ENCODE results near the gene C5orf15.
"Not testable (repeated sequence)": the region's sequence is repeated elsewhere in the genome, so short reads cannot be mapped to it uniquely, and the experiment has no call there.

Gene C5orf15

DNA sequence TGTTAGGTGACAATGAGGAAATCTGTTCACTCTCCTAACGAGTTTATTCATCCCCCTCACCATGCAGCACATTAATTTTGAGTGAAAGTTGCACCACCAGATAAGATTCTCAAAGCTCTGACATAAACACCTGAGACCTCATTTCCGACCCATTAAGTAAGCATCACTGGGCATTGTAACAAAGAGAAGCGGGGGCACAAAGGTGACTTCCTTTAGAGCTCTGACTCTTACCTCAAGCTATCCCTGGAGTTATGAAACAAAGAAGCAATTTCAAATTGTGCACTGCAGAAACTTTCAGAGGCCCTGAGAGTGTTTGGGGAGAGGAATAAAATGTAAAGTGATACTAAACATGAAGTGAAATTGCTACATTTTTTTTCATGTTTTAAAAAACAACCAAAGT lies 29.5 kb downstream of the C5orf15 start:
- in situ Hi-C loops (cut with MboI; ENCODE audit: low sequenced_read_pairs): no loop called here

DNA sequence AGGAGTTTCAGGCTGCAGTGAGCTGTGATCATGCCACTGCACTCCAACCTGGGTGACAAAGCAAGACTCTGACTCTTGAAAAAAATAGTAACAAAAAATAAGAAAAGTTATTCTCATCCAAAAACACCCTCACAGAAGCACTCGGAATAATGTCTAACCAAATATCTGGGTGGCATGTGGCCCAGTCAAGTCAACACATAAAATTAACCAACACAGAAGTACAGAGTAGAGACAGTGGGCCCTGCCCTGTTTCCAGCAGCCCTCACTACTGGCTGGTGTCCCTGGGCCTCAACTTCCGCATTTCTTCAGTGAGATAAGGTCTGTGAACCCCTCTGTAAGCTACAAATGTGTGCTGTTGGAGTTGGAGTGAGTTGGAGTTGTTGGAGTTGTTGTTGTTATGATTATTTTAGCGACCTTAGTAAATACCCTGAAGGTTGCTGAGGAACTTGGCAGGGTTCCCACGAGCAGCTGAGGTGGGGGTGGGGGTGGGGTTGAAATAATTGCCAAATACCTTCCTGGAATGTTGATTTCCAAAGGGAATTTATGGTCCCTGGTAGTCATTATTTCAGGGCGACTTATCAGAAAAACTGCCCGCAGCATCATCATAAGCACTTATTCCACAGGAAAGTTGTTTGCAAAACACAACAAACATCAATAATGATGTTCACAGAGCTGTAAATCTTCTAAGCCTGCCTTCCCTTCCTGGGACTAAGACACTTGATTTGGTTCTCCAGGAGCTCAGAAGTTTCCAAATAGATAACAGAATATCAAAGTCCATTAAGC lies 30.2 kb downstream of the C5orf15 start:
- in situ Hi-C loops (cut with MboI; ENCODE audit: low sequenced_read_pairs): no loop called here

DNA sequence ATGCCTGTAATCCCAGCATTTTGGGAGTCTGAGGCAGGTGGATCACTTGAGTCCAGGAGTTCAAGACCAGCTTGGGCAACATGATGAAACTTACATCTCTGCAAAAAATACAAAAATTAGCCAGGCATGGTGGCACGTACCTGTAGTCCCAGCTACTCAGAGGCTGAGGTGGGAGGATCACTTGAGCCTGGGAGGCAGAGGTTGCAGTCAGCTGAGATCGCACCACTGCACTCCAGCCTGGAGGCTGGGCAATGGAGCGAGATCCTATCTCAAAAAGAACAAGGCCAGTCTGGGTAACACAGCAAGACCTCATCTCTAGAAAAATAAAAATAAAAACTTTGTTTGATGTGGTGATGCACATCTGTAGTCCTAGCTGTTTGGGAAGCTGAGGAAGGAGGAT lies 30.8 kb downstream of the C5orf15 start:
- in situ Hi-C loops (cut with MboI; ENCODE audit: low sequenced_read_pairs): not testable (repeated sequence)

DNA sequence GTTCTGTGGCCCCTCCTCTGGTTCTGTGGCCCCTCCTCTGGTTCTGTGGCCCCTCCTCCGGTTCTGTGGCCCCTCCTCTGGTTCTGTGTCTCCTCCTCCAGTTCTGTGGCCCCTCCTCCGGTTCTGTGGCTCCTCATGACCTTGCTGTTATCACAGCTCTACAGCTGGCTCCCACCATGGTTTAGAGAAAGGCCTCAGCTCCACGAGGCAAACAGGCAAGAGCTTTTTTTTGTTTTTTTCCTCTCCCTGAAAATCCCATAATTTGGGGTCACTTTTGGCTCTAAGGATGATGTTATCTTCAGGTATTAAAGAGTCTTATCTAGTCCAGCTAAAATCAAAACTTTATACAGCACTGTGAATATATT lies 31.8 kb downstream of the C5orf15 start:
- in situ Hi-C loops (cut with MboI; ENCODE audit: low sequenced_read_pairs): no loop called here

DNA sequence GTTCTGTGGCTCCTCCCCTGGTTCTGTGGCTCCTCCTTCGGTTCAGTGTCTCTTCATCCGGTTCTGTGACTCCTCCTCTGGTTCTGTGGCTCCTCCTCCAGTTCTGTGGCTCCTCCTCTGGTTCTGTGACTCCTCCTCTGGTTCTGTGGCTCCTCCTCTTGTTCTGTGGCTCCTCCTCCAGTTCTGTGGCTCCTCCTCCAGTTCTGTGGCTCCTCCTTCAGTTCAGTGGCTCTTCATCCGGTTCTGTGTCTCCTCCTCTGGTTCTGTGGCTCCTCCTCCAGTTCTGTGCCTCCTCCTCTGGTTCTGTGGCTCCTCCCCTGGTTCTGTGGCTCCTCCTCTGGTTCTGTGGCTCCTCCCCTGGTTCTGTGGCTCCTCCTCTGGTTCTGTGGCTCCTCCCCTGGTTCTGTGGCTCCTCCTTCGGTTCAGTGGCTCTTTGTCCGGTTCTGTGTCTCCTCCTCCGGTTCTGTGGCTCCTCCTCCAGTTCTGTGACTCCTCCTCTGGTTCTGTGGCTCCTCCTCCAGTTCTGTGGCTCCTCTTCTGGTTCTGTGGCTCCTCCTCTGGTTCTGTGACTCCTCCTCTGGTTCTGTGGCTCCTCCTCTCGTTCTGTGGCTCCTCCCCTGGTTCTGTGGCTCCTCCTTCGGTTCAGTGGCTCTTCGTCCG lies 32.3 kb downstream of the C5orf15 start:
- in situ Hi-C loops (cut with MboI; ENCODE audit: low sequenced_read_pairs): not testable (repeated sequence)

DNA sequence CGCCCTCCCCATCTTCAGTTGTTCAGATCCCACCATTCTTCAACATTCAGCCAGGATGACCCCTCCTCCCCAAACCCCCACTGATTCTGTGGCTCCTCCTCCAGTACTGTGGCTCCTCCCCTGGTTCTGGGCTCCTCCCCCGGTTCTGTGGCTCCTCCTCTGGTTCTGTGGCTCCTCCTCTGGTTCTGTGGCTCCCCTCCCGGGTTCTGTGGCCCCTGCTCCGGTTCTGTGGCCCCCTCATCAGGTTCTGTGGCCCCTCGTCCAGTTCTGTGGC lies 32.8 kb downstream of the C5orf15 start:
- in situ Hi-C loops (cut with MboI; ENCODE audit: low sequenced_read_pairs): no loop called here

DNA sequence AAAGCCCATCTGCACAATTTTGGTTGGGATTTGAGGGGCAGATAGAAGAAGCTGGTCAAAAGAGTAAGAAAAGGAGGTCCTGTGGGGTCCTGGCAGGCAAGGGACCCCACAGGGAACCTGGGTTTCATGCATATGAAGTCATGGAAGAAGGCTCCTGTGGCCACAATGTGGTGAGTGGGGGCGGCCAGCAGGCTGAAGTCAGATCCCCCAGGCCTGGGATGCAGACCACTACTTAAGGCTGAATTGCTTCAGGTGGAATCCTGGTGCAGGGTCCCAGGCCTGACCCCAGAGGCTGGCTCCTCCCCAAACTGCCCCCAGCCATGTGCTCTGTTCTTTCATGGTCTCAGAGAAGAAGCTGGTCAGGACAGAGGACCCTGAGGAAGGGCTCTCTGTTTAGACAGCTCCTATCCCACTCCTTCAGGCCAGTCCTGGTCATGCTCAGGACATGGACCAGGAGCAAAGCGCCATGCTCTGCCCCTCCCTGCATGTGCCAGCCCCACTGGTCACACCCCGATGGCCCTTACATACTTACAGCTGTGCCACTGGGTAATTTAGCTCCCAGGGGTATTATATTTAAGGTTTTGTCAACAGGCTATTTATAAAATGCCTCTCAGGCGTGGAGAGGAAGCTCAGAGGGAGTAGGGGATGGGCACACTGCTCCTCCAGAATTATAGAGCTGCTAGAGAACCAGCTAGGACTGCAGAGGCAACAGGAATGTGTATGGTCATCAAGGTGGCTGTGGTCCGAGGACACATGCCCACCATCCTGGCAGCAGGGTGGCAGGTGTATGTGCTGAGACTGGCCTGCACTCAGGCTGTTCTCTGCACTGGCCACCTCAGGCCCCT lies 33.4 kb downstream of the C5orf15 start:
- in situ Hi-C loops (cut with MboI; ENCODE audit: low sequenced_read_pairs): no loop called here

DNA sequence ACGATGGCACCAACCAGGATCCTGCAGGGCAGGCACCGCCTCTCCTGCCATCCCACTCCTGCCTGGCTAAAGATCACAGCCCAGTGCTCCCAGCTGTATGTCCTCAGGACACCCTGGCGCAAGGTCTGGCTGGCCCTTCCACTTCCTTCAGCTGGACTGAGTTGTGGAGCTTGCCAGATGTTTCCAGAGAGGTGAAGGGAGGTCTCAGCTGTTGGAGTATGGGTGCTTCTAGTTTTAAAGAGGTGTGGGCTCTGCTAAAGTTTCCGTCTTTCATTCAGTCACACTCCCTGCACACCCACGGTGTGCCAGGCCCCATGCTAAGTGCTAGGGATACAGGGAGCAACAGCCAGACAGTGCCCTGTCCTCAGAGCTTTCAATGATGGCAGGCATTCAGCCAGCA lies 34.1 kb downstream of the C5orf15 start:
- in situ Hi-C loops (cut with MboI; ENCODE audit: low sequenced_read_pairs): no loop called here

DNA sequence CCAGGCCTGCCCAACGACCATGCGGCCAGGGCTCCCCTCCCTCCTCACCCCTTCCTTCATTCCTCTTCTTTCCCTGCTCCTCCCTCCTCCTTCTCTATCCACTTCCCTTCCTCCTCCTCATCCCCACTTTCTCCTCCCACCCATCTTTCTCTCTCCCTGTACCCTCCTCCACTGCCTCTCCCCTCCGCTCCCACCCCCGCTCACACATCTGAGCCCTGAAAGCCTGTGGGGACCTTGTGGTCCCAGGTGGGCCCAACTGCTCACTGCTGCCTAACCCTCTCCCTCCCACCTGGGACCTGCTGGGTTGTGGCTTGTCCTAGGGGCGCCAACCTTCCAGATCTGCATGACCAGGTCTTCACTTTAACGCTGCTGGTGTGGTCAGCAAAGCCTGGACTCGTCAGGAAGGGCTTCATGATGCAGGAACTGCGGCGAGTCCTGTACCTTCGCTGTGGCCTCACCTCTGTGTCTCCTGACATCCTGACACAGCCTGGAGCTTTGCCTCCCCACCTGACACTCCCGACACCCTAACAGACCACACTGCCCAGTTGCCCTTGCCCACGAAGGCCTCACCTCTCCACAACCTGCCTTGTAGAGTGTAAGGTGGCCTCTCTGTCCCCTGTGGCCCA lies 34.6 kb downstream of the C5orf15 start:
- in situ Hi-C loops (cut with MboI; ENCODE audit: low sequenced_read_pairs): no loop called here

DNA sequence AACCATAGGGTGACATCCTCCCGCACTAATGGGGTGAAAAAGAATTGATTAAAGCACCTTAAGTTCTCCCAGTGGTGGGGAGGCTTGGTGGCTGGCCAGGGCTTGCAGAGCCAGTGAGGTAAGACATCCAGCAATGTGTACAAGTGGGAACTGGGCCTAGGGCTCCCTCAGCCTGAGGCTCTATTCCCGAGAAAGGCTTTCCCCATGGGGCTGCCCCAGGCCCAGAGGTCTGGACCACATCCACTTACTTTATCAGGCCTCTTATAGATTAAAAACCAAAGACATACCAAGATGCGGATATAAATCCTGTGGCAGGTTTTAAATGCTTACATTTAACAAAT lies 35.3 kb downstream of the C5orf15 start:
- in situ Hi-C loops (cut with MboI; ENCODE audit: low sequenced_read_pairs): no loop called here

DNA sequence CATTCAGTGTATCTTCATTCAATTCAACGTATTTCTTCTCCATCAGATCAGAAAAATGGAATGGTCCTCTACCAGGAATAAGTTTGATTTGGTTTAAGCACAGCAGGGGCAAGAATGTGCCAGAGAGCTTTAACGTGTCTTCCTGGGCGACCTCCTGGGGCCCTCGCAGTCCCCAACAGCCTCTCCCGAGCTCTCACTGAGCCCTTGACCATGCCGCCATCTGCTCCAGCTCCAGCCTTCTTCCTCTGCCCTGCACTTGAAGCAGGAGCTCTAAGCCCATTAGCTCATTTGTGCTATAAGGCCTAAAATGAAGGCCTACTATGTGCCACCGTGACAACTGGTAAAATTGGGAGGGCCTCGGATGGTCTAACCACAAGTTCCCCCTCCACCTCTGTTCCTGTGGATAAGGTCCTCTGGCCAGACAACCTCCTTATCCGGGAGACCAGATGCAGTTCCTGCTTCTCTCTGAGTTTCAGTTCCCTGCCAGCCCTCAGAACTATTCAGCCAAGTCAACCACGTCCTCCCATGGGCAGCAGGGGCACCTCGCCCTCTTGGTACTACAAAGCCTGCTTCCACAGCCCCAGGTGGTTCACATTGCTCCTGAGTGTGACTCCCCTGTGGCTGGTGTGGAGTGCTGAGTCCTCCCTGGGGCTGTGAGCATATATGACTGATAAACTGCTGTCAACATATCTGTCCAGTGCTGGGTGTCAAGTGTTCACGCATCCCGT lies 35.8 kb downstream of the C5orf15 start:
- in situ Hi-C loops (cut with MboI; ENCODE audit: low sequenced_read_pairs): no loop called here

DNA sequence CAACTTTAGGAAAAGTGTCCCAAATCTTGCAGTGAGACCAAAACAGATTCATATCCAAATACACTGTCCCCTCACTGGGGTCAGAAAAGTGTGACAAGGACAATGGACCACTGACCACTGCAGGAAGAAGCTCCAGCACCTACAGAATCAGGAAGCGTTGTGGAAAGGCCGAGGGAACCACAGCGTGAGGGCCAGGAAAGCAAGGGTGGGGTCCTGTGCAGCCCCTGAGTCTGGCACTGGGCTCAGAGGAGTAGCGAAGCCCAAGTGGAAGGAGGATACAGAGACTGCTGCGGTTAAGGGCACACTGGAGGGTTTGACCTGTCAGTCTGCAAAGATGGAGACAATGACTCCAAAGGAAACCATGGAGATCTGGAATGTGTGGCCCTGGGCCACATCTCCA lies 36.9 kb downstream of the C5orf15 start:
- in situ Hi-C loops (cut with MboI; ENCODE audit: low sequenced_read_pairs): no loop called here

DNA sequence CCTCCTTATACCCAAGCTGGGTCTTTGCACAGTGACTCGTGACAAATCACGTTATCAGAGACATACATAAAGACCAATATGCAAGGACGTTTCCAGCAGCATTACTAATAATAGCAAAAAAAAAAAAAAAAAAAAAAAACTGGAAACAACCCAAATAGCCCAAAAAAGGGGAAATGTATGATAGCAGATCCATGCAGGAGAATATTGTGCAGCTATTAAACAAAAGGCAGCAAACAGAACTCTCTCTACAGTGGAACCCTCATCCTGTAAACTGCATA lies 37.7 kb downstream of the C5orf15 start:
- in situ Hi-C loops (cut with MboI; ENCODE audit: low sequenced_read_pairs): no loop called here

DNA sequence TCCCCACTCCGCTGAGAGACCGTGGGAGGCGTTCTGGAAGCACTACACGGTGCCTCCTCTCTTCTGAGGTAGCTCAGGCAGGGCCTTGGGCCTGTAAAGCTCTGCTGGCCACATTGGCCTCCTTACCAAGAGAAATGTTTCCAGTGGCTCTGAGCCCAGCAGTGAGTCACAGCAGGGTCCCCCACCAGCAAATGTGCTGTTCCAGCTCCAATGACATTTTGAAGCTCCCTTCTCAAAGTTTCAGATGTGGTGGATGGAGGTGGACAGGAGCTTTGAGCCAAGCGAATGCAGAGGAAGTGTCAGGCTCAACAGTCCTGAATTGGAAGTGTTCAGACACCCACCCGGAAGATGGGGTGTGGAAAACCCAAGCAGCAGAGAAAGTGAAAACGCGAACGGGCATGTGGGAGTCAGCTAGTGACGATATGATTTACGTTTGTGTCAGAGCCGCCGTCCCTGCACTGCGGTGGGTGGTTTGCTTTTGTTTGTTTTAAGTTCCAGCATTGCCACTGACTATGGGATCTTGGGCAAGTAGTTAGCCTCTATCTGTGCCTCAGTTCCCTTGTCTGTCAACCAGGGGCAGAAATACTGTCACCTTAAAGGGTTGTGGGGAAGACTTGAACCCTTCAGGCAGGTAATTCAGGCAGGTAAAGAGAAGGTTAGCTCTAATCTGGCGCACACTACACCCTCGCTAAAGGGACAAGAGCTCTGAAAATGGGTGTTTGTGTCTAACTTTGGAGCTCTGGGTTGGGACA lies 38.2 kb downstream of the C5orf15 start:
- in situ Hi-C loops (cut with MboI; ENCODE audit: low sequenced_read_pairs): no loop called here

DNA sequence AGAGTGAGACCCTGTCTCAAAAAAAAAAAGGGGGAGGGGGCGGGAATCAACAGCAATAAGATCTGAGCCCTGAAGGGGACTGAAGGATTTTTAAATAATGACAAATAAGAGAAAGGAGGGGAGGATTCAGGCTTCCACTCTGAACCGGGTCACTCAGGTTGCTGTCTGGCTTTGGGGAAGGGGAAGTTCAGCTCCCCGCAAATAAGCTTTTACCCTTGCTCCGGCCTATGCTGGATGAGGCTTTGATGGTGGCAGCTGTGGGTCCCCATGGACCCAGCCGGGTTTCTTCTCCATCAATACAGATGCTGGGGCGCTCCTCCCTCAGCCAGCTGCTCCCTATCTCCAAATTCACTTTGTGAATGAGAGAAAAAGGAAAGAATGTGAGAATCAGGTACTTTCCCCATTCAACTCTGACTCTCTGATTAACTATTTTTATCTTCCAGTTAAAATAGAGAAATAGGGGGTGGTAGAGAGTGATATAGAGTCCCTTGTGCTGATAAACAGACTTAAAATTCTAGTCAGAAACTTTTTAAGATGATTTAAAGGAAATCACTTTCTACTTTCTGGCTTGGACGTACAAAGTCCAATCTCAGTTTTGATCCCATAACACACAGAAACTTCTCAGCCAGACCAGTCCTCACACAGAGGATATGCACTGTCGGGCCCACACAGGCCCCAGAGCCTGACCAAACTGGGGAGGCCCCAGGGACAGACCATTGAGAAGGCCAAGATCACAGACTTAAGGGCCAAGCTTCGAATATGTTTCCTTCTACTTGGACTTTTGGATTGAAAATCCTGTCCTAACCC lies 39.6 kb downstream of the C5orf15 start:
- in situ Hi-C loops (cut with MboI; ENCODE audit: low sequenced_read_pairs): no loop called here

DNA sequence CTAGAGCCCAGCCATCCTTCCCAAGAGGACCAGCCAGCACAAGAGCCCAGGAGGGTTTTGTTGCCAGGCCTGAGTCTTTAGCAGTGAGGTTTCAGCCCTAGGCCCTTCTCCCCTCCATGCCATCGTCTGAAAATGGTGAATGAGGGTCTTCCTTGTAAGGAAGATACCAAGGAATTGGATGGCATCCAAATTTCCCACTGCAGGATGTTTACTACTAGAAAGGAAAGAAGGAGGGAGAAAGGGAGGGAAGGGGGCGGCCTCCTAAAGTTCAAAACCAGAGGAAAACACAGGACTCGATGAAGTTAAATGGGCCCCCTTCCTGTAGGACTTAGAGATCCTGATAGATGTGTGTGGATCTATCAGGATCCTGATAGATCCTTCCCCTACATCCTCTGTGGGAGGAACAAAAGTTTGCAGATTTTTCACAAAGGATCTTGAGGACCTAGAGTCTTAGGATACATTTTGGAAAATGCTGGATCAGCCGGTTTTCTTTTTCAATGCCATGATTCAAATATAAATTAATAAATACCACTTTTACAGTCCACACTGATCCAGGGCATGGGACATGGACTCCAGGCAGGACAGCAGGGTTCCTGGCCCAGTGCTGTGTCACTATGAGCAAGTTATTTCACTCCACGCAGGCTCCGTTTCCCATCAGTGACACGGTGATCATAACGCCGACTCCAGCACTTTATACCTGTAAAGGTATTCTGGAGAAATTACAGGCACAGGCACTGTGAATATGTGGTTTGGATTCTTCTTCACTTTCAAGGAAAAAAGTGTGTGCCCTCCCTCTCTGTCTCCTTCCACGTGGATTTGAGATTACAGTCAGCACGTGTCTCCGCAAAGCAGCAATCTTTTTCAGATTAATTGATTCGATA lies 40.9 kb downstream of the C5orf15 start:
- in situ Hi-C loops (cut with MboI; ENCODE audit: low sequenced_read_pairs): no loop called here

DNA sequence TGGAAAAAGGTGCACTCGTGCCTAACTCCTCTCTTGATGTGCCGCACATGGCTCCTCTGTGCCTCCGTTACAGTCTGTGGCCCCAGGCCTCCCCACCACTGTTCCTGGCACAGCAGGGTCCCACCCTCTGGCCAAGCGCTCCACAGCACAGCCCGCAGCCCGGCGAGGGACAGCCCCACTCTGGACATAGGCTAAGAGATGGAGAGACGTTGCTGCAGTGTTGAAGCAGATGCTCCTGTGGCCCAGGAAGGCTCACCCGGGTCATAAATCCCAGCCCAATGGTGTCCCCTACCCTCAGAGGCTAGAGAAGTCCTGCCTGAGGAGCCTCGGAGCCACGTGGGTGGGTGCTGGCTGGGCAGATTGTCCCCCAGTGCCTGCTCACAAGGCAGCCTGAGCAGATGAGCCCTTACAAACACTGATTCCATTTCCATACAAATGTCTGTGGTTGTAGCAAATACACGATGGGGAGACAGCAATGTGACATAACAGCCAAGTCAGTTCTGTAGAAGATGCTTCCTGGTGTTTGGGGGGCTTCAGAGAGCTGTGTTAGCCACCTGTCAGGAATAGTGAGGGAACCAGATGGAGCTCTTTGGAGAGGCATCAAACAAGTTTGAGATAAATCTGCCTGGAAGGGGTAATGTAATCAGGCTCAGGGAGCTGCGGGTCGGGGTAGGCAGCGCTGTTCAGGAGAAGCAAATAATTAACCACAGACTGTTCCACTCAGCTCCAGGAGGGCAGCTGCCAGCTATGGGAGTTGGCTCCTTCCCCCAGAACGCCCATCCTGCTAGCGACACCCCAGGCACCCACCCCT lies 41.7 kb downstream of the C5orf15 start:
- in situ Hi-C loops (cut with MboI; ENCODE audit: low sequenced_read_pairs): no loop called here

DNA sequence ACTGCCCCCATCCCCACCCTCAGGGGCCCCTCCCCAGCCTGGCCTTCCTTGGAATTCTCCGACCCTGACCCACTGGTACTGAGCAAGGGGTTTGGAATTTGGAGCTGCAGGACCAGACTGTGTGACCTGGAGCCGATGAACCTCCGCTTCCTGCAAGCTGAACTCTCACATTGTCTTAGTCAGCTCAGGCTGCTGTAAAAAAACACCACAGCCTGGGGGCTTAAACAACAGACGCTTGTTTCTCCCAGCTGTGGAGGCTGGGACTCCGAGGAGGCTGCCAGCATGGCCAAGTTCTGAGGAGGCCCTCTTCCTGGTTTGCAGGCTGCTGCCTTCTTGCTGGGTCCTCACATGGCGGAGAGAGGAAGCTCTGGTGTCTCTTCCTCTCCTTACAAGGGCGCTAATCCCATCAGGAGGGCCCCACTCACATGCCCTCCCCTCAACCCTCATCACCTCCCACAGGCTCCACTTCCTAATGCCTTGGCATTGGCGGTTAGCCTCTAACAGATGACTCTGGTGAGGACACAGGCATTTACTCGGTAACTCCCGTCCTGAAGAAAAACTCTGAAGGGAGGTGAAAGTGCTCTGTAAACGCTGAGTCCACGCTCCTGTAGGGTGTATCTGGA lies 42.4 kb downstream of the C5orf15 start:
- in situ Hi-C loops (cut with MboI; ENCODE audit: low sequenced_read_pairs): no loop called here

All from HL-60/S4 treated with retinoic acid at 250 ng/mL for 4 days and 3 days (cell line).